IMR-90 (cell line): ENCODE measurements around the gene CTNND2. TPM values are rescaled to one million over a fixed set of nuclear protein-coding genes. Genes with fewer than 3 reads are reported as not detected.

Experiments used
- ATAC-seq: fragments of 200-7000 bp; cut with Tn5 transposase; 2 replicates; pipeline ENCODE4 v1.9.1; 2020; ENCODE audit warnings: low read depth, mild to moderate bottlenecking, moderate library complexity
- BruUV-seq: library from RNA; stranded (reverse); fragments of 400-500 nt; replicated peaks from 2 replicates; lab custom pipeline; 2021; lab: Mats Ljungman, UMichigan
- CTCF ChIA-PET: fragments of 300-600 bp; formaldehyde crosslinking; extraction: SDS; loops from one replicate; lab custom pipeline; 2021; ENCODE audit warnings: antibody characterized with exemption; lab: Yijun Ruan, JAX
- POLR2A ChIA-PET: fragments of 300-600 bp; sonication (Branson Sonifier 250); formaldehyde crosslinking; loops from one replicate; lab custom pipeline; 2022; ENCODE audit warnings: antibody characterized with exemption; ENCODE audit not compliant: unreplicated experiment; lab: Charles Lee
- DNase-seq: peaks from one replicate; pipeline ENCODE4 v3.0.0; 2013
- H2AFZ ChIP-seq: replicated peaks from 2 replicates; pipeline ENCODE3; 2013; ENCODE audit warnings: low read length, mild to moderate bottlenecking; ENCODE audit not compliant: poor library complexity
- H2AK5ac ChIP-seq: 2 replicates; pipeline ENCODE4 v1.6.1; 2013; ENCODE audit warnings: low read depth, low read length, inconsistent platforms
- H2AK9ac ChIP-seq: replicated peaks from 2 replicates; pipeline ENCODE3; 2013; ENCODE audit warnings: mild to moderate bottlenecking, low read depth, low read length, moderate library complexity; ENCODE audit not compliant: poor library complexity
- H2BK120ac ChIP-seq: 2 replicates; pipeline ENCODE4 v1.6.1; 2013; ENCODE audit warnings: low read depth, low read length, inconsistent platforms
- H2BK15ac ChIP-seq: 3 replicates; pipeline ENCODE4 v1.6.1; 2013; ENCODE audit warnings: low read depth, low read length, inconsistent platforms
- H2BK20ac ChIP-seq: 2 replicates; pipeline ENCODE4 v1.6.1; 2013; ENCODE audit warnings: low read depth, mild to moderate bottlenecking, inconsistent platforms, low read length, moderate library complexity
- H2BK5ac ChIP-seq: 2 replicates; pipeline ENCODE4 v1.6.1; 2013; ENCODE audit warnings: mild to moderate bottlenecking, low read depth, low read length, inconsistent platforms; ENCODE audit not compliant: poor library complexity, severe bottlenecking
- H3K14ac ChIP-seq: replicated peaks from 2 replicates; pipeline ENCODE4 v1.6.1; 2013; ENCODE audit warnings: low read depth, low read length, inconsistent platforms
- H3K18ac ChIP-seq: 2 replicates; pipeline ENCODE4 v1.6.1; 2013; ENCODE audit warnings: low read depth, low read length, control low read depth
- H3K23ac ChIP-seq: 2 replicates; pipeline ENCODE4 v1.6.1; 2013; ENCODE audit warnings: low read depth, low read length, inconsistent platforms
- H3K27ac ChIP-seq: 2 replicates; pipeline ENCODE4 v1.5.1; 2013; ENCODE audit warnings: mild to moderate bottlenecking, control low read depth, low read length; ENCODE audit not compliant: insufficient read depth
- H3K27me3 ChIP-seq: 2 replicates; pipeline ENCODE4 v1.6.1; 2013; ENCODE audit warnings: low read length; ENCODE audit not compliant: control insufficient read depth, insufficient read depth
- H3K36me3 ChIP-seq: 2 replicates; pipeline ENCODE4 v1.6.1; 2013; ENCODE audit warnings: low read length, mixed read lengths; ENCODE audit not compliant: control insufficient read depth, insufficient read depth
- H3K4ac ChIP-seq: 2 replicates; pipeline ENCODE4 v1.6.1; 2013; ENCODE audit warnings: low read depth, low read length, inconsistent platforms
- H3K4me1 ChIP-seq: 2 replicates; pipeline ENCODE4 v1.6.1; 2013; ENCODE audit warnings: low read length, mixed read lengths; ENCODE audit not compliant: control insufficient read depth, insufficient read depth
- H3K4me2 ChIP-seq: 2 replicates; pipeline ENCODE4 v1.6.1; 2013; ENCODE audit warnings: low read depth, mild to moderate bottlenecking, control low read depth, low read length, moderate library complexity
- H3K4me3 ChIP-seq: 2 replicates; pipeline ENCODE4 v1.5.1; 2013; ENCODE audit warnings: low read depth, mild to moderate bottlenecking, control low read depth, low read length, moderate library complexity; ENCODE audit not compliant: insufficient read depth
- H3K56ac ChIP-seq: 2 replicates; pipeline ENCODE4 v1.6.1; 2013; ENCODE audit warnings: low read length, inconsistent platforms; ENCODE audit not compliant: insufficient read depth; ENCODE audit errors: extremely low read depth
- H3K79me1 ChIP-seq, 2 experiments: 2 replicates each; pipeline ENCODE4 v1.6.1; 2013; ENCODE audit warnings: low read length in 2 of 2, inconsistent platforms in 1 of 2, low read depth in 1 of 2
- H3K9ac ChIP-seq: 2 replicates; pipeline ENCODE4 v1.6.1; 2013; ENCODE audit warnings: low read depth, low read length, control low read depth
- H3K9me1 ChIP-seq: 2 replicates; pipeline ENCODE4 v1.6.1; 2013; ENCODE audit warnings: low read length, inconsistent platforms; ENCODE audit not compliant: insufficient read depth
- H3K9me3 ChIP-seq: 2 replicates; pipeline ENCODE4 v1.6.1; 2013; ENCODE audit warnings: low read length; ENCODE audit not compliant: control insufficient read depth, insufficient read depth
- H4K20me1 ChIP-seq: 2 replicates; pipeline ENCODE4 v1.6.1; 2013; ENCODE audit warnings: low read length, inconsistent platforms; ENCODE audit not compliant: insufficient read depth
- H4K5ac ChIP-seq: 2 replicates; pipeline ENCODE4 v1.6.1; 2013; ENCODE audit warnings: mild to moderate bottlenecking, low read depth, low read length, control low read depth
- H4K8ac ChIP-seq, 2 experiments: 2 replicates each; pipeline ENCODE4 v1.6.1; 2013; ENCODE audit warnings: low read depth in 2 of 2, low read length in 2 of 2, control low read depth in 1 of 2, inconsistent platforms in 1 of 2
- H4K91ac ChIP-seq: 2 replicates; pipeline ENCODE4 v1.6.1; 2013; ENCODE audit warnings: low read depth, low read length, inconsistent platforms; ENCODE audit not compliant: insufficient read depth
- BHLHE40 ChIP-seq: fragments of 150-350 bp; IDR thresholded peaks from 2 replicates; pipeline ENCODE4 v1.6.1; 2016; ENCODE audit warnings: mild to moderate bottlenecking, low read depth, low read length
- CEBPB ChIP-seq: IDR thresholded peaks from 2 replicates; pipeline ENCODE4 v1.6.1; 2012; ENCODE audit warnings: low read depth, low read length, improper control_type of control experiment
- FOS ChIP-seq: fragments of 150-350 bp; IDR thresholded peaks from 2 replicates; pipeline ENCODE4 v1.6.1; 2016; ENCODE audit warnings: low read depth, low read length
- MAFK ChIP-seq: IDR thresholded peaks from 2 replicates; pipeline ENCODE4 v1.6.1; 2012; ENCODE audit warnings: low read depth, low read length, improper control_type of control experiment
- MAZ ChIP-seq: IDR thresholded peaks from 2 replicates; pipeline ENCODE4 v1.6.1; 2012; ENCODE audit warnings: low read depth, mild to moderate bottlenecking, low read length, improper control_type of control experiment, moderate library complexity, borderline replicate concordance
- NFE2L2 ChIP-seq: fragments of 150-350 bp; IDR thresholded peaks from 2 replicates; pipeline ENCODE4 v1.6.1; 2016; ENCODE audit warnings: low read depth, mild to moderate bottlenecking, low read length
- POLR2A ChIP-seq: IDR thresholded peaks from 2 replicates; pipeline ENCODE4 v1.6.1; 2012; ENCODE audit warnings: mild to moderate bottlenecking, low read depth, low read length
- RCOR1 ChIP-seq: IDR thresholded peaks from 2 replicates; pipeline ENCODE4 v1.6.1; 2012; ENCODE audit warnings: mild to moderate bottlenecking, low read length, improper control_type of control experiment; ENCODE audit not compliant: insufficient replicate concordance
- RFX5 ChIP-seq: IDR thresholded peaks from 2 replicates; pipeline ENCODE4 v1.8.0; 2012; ENCODE audit warnings: low read depth, mild to moderate bottlenecking, low read length, moderate library complexity
- SMC3 ChIP-seq: fragments of 150-350 bp; IDR thresholded peaks from 2 replicates; pipeline ENCODE4 v1.6.1; 2016; ENCODE audit warnings: low read depth, mild to moderate bottlenecking, antibody characterized with exemption, low read length, moderate library complexity
- WGBS, 2 experiments: methylation state at CpG; one replicate each; pipeline versions ENCODE4 v1.1.5 to v1.1.7; 2013; ENCODE audit warnings: missing lambda C conversion rate in 2 of 2; ENCODE audit not compliant: insufficient read length in 1 of 2; ENCODE audit errors: extremely low coverage in 2 of 2; 5-methylcytosine and 5-hydroxymethylcytosine counted together
- dilution Hi-C: fragments of 300-500 bp; cut with HindIII; formaldehyde crosslinking; loops from one replicate; pipeline ENCODE4 v1.14.3; 2018; ENCODE audit warnings: low sequenced_read_pairs; ENCODE audit not compliant: unreplicated experiment
- in situ Hi-C: fragments of 300-500 bp; cut with MboI; formaldehyde crosslinking; loops from 3 replicates; pipeline ENCODE4 v1.14.3; 2019; ENCODE audit warnings: low sequenced_read_pairs, inconsistent platforms, mixed read lengths
- intact Hi-C: fragments of 100-400 bp; cut with micrococcal nuclease; formaldehyde crosslinking; loops from 2 replicates; pipeline ENCODE4 v1.10.0; 2022
- polyA plus RNA-seq, 3 experiments: library from polyadenylated mRNA; depleted of rRNA; stranded (reverse); fragments of >200 nt; gene quantifications; 2 replicates each; pipeline ENCODE4 v1.2.3, GENCODE V29; 2012; ENCODE audit warnings: low replicate concordance in 1 of 3
- total RNA-seq: library from RNA; depleted of rRNA; stranded (reverse); fragments of >200 nt; gene quantifications from 2 replicates; pipeline ENCODE4 v1.2.3, GENCODE V29; 2012
- TF ChIP-seq, protein P1 (sequence below): fragments of 150-350 bp; IDR thresholded peaks from 2 replicates; pipeline ENCODE4 v1.6.1; 2016; ENCODE audit warnings: low read depth, mild to moderate bottlenecking, low read length, moderate library complexity, borderline replicate concordance
- TF ChIP-seq, protein P2 (sequence below): conservative IDR thresholded peaks from 2 replicates; pipeline ENCODE4 v1.5.1; 2012; ENCODE audit warnings: mild to moderate bottlenecking, low read depth, low read length, improper control_type of control experiment

CTNND2 gene
- total and polyA plus RNA-seq, 2 of the 4 experiments (the other 2 are of a cell fraction), result not detected

GRCh38 chr5:11700391-11700790 lies 203.9 kb downstream of the CTNND2 start:
- Histone ChIP-seq H3K18ac (no peak overlapping the region), H3K79me1 (no peaks in the 10 kb centered on the region), H3K14ac (no peak overlapping the region), H2AFZ (no peak overlapping the region), H3K9ac (no peak overlapping the region), H3K56ac (no peak overlapping the region), H4K91ac (no peak overlapping the region), H3K4me1 (no peaks in the 10 kb centered on the region), H2BK15ac (no peak overlapping the region), H3K36me3 (no peaks in the 10 kb centered on the region), H2AK9ac (no peak overlapping the region), H2AK5ac (no peak overlapping the region), H4K8ac (no peak overlapping the region), H3K23ac (no peak overlapping the region), H4K20me1 (no peaks in the 10 kb centered on the region), H2BK20ac (no peak overlapping the region), H3K9me3 (peaks cover 8% of the 10 kb centered on the region), H2BK120ac (no peak overlapping the region), H2BK5ac (no peak overlapping the region), H3K4me2 (no peak overlapping the region), H4K5ac (no peak overlapping the region), H3K4me3 (no peak overlapping the region), H3K27me3 (no peaks in the 10 kb centered on the region), H3K4ac (no peak overlapping the region), H3K27ac (no peak overlapping the region), H3K9me1 (no peaks in the 10 kb centered on the region)
- TF ChIP-seq, protein P1, sequence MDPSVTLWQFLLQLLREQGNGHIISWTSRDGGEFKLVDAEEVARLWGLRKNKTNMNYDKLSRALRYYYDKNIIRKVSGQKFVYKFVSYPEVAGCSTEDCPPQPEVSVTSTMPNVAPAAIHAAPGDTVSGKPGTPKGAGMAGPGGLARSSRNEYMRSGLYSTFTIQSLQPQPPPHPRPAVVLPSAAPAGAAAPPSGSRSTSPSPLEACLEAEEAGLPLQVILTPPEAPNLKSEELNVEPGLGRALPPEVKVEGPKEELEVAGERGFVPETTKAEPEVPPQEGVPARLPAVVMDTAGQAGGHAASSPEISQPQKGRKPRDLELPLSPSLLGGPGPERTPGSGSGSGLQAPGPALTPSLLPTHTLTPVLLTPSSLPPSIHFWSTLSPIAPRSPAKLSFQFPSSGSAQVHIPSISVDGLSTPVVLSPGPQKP, result no peak
- TF ChIP-seq FOS (no peak), MAFK (no peak), RFX5 (no peak), RCOR1 (no peak), BHLHE40 (no peak), CEBPB (no peak), NFE2L2 (no peak), SMC3 (no peak), MAZ (no peak), POLR2A (no peak)
- TF ChIP-seq, protein P2, sequence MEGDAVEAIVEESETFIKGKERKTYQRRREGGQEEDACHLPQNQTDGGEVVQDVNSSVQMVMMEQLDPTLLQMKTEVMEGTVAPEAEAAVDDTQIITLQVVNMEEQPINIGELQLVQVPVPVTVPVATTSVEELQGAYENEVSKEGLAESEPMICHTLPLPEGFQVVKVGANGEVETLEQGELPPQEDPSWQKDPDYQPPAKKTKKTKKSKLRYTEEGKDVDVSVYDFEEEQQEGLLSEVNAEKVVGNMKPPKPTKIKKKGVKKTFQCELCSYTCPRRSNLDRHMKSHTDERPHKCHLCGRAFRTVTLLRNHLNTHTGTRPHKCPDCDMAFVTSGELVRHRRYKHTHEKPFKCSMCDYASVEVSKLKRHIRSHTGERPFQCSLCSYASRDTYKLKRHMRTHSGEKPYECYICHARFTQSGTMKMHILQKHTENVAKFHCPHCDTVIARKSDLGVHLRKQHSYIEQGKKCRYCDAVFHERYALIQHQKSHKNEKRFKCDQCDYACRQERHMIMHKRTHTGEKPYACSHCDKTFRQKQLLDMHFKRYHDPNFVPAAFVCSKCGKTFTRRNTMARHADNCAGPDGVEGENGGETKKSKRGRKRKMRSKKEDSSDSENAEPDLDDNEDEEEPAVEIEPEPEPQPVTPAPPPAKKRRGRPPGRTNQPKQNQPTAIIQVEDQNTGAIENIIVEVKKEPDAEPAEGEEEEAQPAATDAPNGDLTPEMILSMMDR, result no peak
- DNase-seq, result no peak
- in situ Hi-C loops (no loop called here), dilution Hi-C loops (no loop called here), intact Hi-C loops (no loop called here)
- CTCF ChIA-PET, result no interaction called here
- no CpG with 5 or more reads among the region's 6 CpGs for WGBS, 2 experiments
- BruUV-seq, result no TSS peak
- POLR2A ChIA-PET, result no interaction called here
- no peak for ATAC-seq
